ENCODE measurements around the gene FGGY.
A peak's percentile ranks its signal among the peaks of the same experiment; 100 is the strongest.

The FGGY gene

DNA sequence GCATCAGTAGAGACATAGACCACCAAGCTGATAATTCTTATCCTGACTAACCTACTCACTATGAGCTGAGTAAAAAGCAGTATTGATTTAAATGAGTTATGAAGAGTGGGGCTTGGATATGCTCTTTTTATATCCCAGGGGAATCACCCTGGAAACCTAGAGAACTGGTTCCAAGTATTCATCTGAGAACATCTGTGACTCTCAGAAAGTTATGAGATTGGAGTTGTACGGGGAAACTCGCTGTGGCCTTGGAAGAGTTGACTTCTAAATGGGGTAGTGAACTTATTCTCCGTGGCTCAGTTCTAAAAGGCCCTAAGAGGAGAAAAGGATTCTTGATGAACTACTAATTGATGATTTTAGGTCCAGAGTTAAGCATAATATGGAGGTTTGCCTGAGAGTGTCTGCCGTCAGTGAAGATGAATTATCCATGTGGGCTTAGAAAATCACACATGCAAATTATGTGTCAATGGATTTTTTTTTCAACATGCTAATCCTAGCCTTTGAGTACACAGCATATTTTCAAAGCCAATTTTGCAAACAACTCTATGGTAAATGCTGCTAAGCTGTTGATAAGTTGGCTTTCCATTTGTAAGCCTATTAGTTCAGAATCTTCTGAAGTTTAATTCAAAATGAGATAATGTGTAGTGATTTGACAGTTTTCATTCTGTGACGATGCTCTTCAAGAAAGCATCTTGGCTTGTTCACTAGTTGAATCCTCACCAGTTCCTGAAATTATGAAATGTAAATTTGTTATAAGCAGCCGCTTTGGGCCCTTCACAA lies 122.7 kb downstream of the FGGY start:
- FAIRE-seq (no peak), DNase-seq (ENCODE audit: insufficient read length, low spot score) (no peak)
- TF ChIP-seq POLR2A (IDR thresholded peaks at IDR 0.05; ENCODE audit: low read depth, low read length): no peak

DNA sequence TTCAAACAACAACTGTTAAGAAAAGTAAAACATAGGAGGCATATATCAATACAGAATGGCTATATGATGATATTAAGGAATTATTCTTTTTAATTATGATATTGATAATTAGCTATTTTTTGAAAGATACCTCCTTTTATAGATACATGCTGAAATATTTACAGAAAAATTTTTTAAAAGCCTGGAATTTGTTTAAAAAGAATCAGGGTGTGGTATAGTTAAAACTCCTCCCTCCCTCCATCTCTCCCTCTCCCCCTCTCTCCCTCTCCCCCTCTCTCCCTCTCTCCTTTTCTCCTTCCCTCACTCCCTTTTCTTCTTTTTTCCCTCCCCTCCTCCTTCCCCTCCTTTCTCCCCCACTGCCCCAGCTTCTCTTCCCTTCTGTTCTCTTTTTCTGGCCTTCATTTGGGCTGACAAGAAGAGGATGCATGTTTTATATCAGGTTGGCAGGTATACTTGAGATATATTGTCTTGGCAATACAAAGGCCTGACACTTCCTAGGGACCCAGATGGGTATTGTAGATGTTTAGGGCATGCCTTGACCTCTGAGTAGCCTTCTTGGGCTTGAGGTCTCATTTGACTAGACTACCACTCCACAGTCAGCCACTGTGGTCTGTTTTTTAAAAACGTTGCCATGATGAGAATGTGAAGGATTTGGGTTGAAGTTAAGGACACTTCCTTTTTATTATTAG lies 124.5 kb downstream of the FGGY start:
- no peak for FAIRE-seq
- TF ChIP-seq POLR2A (IDR thresholded peaks at IDR 0.05; ENCODE audit: low read depth, low read length): no peak
- no peak for DNase-seq (ENCODE audit: insufficient read length, low spot score)

DNA sequence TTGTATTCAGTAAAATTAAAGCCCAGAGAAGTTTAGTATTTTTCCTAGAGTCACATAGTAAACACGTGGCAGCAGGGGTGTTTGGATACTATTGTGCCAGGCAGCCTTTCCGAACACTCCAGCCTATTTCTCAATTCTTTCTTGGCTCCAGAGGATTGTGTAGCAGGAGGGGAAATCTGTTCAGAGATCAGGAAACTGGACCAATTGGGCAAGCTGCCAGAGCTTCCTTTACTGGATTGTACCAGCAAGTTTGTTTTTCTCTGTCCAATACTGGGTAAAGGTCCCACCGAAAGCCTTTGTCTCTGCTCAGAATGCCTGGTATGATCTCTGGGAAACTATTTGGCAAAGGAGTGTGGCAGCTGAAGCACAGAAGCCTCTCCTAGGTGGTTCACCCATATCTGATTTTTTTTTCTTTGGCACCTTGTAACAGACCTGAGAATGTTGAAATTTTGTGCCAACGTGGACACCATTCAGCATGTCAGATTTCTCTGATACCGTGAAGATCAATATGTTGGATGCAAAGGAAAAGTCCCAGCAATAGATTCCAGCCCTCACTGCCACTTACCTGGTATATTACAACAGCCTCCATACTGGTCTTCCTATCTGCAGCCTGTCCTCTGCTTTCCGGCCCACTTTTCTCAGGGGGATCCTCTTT lies 126.2 kb downstream of the FGGY start:
- no peak for FAIRE-seq
- DNase-seq (ENCODE audit: insufficient read length, low spot score): no peak
- TF ChIP-seq POLR2A (IDR thresholded peaks at IDR 0.05; ENCODE audit: low read depth, low read length): no peak

DNA sequence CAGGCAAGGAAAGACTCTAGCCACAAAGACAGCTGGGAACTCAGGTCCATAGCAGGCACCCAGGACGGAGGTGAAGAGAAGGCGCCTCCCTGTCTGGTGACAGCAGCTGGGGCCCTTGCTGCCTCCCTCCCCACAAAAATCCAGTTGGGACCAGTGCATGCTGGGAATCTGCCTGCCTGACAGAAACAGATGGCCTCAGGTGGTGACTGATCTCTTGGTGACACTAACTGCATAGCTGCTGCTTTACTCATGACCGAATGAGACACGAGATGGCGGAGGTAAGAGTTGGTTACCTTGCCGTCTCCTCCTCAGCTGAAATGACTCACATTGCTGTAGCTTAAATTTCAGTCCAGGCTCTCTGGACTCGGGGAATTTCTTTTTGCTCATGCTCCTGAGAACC lies 130.3 kb downstream of the FGGY start:
- no peak for TF ChIP-seq POLR2A (IDR thresholded peaks at IDR 0.05; ENCODE audit: low read depth, low read length)
- DNase-seq (ENCODE audit: insufficient read length, low spot score) (peak; percentile 59), FAIRE-seq (peak; percentile 97)

DNA sequence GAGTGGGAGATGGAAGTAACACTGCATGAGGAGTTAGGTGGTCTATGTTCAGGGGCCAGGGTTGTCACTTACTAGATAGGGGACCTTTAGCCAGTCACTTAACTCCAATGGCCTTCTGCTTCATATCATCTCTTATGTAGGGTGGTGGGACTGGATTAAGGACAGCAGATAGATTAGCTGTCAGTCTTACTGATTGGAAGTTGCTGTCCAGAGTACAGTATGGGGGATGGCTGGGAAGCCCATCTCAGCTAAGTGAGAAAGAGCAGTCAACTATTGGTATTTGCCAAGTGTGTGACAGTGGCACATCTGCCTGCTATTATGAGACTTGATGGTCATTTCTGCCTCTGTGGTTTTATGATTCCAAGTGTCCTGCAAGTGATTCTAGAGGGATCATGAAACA lies 130.9 kb downstream of the FGGY start:
- TF ChIP-seq POLR2A (IDR thresholded peaks at IDR 0.05; ENCODE audit: low read depth, low read length): no peak
- FAIRE-seq (no peak), DNase-seq (ENCODE audit: insufficient read length, low spot score) (no peak)

DNA sequence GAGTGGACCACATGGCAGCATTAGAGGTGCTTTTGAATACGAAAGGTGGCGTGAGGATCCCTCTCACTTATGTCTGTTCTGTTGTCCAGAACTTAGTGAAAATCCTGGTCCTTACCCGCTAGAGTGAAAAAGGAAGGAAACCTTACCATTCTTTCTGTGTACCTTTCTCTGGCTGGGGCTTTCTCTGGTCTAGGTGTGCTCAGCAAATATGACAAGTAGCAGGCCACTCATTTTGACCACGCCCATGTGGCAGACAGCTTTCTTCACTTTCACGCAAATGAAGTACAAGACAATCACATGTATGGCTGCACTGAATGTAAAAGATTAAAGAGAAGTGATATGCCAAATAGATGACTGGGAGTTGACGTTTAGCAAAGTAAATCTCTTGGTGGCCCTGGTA lies 131.9 kb downstream of the FGGY start:
- FAIRE-seq (no peak), DNase-seq (ENCODE audit: insufficient read length, low spot score) (no peak)
- TF ChIP-seq POLR2A (IDR thresholded peaks at IDR 0.05; ENCODE audit: low read depth, low read length): no peak

DNA sequence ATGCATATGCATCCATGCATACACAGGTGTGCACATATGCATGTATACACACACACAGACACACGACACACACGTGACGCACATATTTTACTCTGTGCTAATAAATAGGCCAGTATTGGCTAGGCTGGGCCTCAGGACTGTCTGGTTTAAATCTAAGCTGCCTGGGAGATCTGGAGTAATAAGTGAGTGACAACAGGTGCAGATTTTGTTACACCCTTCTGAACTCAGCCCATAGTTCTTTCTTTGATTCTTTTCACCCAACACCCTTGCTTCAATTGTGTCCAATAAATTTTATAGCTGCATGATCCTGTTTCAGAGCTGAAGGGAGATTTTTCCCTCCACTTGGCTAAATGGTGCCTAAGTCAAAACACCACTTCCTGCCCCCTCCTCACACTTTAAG lies 132.8 kb downstream of the FGGY start:
- FAIRE-seq: no peak
- no peak for DNase-seq (ENCODE audit: insufficient read length, low spot score)
- no peak for TF ChIP-seq POLR2A (IDR thresholded peaks at IDR 0.05; ENCODE audit: low read depth, low read length)

DNA sequence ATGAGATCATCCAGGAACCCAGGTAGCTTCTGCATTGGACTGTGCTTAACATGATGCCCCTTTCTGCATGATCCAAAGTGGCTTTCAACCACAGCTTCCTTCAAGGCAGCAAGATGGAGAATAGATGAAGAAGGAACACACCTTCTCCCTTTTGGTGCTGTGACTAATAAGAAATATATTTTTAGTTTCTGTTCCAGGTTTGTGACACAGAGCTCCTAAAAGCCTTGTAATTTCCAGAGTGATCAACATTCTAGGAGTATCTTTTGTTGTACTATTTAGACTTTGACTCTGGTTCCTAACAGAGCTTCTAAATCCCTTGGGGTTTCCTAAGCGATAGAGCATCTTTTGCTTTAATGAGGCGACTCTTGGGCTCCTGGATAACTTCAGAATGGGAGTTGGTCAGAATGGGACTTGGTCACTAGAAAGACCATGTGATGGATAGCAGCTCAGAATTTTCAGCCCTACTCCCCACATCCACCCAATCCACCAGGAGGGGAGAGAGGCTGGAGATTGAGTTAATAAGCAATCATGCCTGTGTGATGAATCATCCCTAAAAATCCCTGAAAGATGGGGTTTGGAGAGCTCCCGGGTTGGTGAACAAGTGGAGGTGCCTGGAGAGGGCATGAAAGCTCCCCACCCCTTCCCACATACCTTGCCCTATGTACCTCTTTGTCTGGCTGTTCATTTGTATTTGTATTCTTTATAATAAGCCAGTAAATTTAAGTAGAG lies 134.8 kb downstream of the FGGY start:
- FAIRE-seq (peak; percentile 67), DNase-seq (ENCODE audit: insufficient read length, low spot score) (no peak)
- TF ChIP-seq POLR2A (IDR thresholded peaks at IDR 0.05; ENCODE audit: low read depth, low read length): no peak

DNA sequence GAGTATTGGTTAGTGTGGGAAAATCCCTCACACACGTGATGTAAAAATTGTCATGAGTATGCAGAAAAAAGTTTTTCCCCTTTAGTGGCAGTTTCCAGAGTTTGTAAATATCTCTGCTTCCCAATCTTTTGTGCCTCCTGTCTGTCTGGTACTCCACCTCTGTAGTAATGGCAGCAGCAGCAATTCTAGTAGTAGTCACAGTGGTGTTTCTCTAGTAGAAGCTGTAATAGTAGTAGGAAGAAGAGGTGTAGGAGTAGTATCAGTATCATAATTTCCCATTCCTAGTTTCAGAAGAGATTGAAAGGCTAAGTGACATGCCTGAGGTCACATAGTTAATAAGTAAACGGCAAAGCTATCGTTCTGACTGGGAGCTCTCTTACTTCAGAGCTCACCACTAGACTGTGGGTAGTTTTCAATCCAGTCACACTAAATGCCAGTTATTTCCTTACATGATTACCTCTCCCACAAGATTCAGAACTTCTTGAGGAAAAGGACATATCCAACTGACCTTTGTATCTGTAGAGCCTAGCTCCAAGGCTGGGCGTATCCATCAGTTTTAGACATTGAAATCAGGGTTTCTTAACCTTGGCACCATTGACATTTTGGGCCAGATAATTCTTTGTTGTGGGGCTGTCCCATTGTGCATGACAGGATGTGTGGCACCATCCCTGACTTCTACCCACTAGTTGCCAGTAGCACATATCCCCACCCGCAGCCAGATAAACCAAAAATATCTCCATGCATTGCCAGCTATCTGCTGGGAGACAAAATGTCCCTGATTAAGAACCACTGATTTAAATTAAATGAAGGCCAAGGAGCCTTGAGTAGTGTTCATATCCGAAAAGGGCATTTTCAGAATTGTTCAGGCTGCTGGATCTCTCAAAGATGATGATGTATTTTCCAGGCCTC lies 135.9 kb downstream of the FGGY start:
- TF ChIP-seq POLR2A (IDR thresholded peaks at IDR 0.05; ENCODE audit: low read depth, low read length): no peak
- FAIRE-seq (no peak), DNase-seq (ENCODE audit: insufficient read length, low spot score) (no peak)

DNA sequence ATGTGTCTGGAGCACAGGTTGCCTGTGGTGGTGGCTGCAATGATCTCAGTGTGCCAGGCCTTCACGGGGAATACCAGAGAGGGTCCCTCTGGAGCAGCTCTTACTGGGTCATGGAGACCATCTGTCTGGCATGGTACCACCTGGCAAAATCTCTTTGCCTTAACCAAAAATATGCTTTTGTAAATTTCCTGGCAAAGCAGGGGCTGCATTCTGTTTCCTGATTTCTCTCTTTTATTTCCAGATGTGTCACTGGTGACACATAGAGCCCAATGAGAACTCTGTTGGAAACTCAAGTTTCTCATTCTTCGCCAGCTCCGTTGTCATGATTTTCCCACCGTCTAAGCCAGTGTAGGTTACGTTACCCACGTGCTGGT lies 136.5 kb downstream of the FGGY start:
- FAIRE-seq (no peak), DNase-seq (ENCODE audit: insufficient read length, low spot score) (no peak)
- no peak for TF ChIP-seq POLR2A (IDR thresholded peaks at IDR 0.05; ENCODE audit: low read depth, low read length)

DNA sequence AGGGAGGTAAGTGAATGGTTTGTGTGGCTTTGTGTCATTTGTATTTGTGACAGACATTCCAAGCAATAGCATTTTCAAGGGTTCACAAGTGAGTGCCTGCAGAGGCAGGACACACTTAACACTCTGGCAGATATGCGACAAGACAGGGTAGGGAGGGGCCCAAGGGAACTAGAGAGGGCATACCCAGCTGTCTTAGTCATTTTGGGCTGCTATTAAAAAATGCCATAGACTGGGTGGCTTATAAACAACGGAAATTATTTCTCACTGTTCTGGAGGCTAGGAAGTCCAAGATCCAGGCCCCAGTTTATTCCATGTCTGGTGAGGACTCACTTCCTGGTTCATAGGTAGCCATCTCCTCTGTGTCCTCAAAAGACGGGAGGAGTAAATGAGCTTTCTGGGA lies 137.4 kb downstream of the FGGY start:
- DNase-seq (ENCODE audit: insufficient read length, low spot score) (no peak), FAIRE-seq (peak; percentile 66)
- TF ChIP-seq POLR2A (IDR thresholded peaks at IDR 0.05; ENCODE audit: low read depth, low read length): no peak

DNA sequence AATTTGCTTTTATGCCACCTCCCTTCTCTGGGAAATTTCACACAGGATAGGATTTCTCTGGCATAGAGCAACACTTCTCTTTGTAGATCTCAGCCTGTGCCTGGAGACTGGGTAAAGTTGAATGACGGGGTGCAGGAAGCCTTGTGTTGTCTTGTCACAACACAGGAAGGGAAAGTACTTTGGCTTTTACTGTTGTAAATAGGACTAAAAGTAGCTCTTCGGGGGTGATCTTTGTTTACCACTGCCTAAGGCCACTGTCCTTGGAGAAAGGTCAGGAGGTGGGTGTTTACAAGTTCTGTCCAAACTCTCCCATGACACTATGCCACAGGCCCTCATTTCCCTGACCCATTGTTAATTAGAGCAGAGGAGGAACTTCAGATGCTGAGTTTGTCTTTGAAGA lies 139.7 kb downstream of the FGGY start:
- DNase-seq (ENCODE audit: insufficient read length, low spot score) (no peak), FAIRE-seq (no peak)
- no peak for TF ChIP-seq POLR2A (IDR thresholded peaks at IDR 0.05; ENCODE audit: low read depth, low read length)

DNA sequence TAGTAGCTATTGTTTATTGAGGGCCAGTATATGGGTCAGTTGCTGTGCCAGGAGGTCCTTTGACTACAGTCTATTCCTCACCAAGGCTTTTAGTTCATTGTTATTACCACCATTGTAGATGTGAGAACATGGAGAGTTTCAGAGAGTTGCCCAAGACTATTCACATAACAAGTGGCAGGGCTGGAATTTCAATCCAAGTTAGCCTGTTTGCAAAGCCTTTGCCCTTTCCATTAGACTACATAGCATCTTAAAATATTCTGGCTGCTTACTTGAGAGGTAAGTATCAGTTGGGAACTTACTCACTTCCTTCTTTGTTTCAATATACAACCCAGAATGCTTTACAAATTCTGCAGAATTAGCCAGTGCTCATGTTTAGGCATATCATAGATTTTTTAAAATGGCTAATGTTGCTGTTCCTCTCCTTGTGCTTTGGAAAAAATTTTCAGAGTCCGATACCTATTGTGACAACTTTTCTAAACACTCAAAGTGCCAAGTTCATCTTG lies 141.2 kb downstream of the FGGY start:
- TF ChIP-seq POLR2A (IDR thresholded peaks at IDR 0.05; ENCODE audit: low read depth, low read length): no peak
- FAIRE-seq: no peak

More for the DNA sequence above, 141.2 kb downstream of the FGGY start:
- DNase-seq (ENCODE audit: insufficient read length, low spot score): no peak
